Body of pancreas (tissue), 4 donors: ENCODE measurements around the gene EAF1.

Experiments
- CTCF ChIP-seq, 7 experiments: fragments of 450-650 bp in 4 of 7; fragments of 200-600 bp in 3 of 7; sonication (generic) in 3 of 7; IDR thresholded peaks; one replicate each; pipeline ENCODE4 v1.5.1; 2016 to 2019; ENCODE audit warnings: antibody characterized with exemption in 7 of 7
- POLR2A ChIP-seq, 3 donors: fragments of 450-650 bp; IDR thresholded peaks; one replicate each; pipeline ENCODE4 v1.6.1; 2016; ENCODE audit warnings: antibody characterized with exemption in 3 of 3, mild to moderate bottlenecking in 2 of 3

- TF ChIP-seq CTCF (IDR thresholded peaks at IDR 0.05) (no peak), POLR2A (IDR thresholded peaks at IDR 0.05) (no peak)
These were observed 42.7 kb upstream of the EAF1 start for GRCh38 chr3:15384510-15385237.
